Stomach (tissue), 9 donors: ENCODE measurements around the gene PLPPR3. TPM values are rescaled to one million over a fixed set of nuclear protein-coding genes. Genes with fewer than 3 reads are reported as not detected.
"Not testable (repeated sequence)": the region's sequence is repeated elsewhere in the genome, so short reads cannot be mapped to it uniquely, and the experiment has no call there.

Source experiments
- DNase-seq, 2 donors: peaks; one replicate each; pipeline versions ENCODE4 v3.0.0 to v3.0.0-alpha.2; 2013 to 2019
- H3K27ac ChIP-seq, 5 donors: fragments of 200-600 bp in 4 of 5; sonication (generic) in 4 of 5; one replicate each; pipeline ENCODE4 v1.5.1; 2013 to 2019; ENCODE audit warnings: mild to moderate bottlenecking in 1 of 5, moderate library complexity in 1 of 5
- H3K27me3 ChIP-seq, 3 donors: fragments of 200-600 bp; sonication (generic); one replicate each; pipeline ENCODE4 v1.5.1; 2017 to 2019; ENCODE audit warnings: mixed run types in 1 of 3
- H3K36me3 ChIP-seq, 4 donors: fragments of 200-600 bp; sonication (generic); 1 replicate in 3 of 4; 2 replicates in 1 of 4; pipeline ENCODE4 v1.5.1; 2016 to 2019
- H3K4me1 ChIP-seq, 4 donors: fragments of 200-600 bp; sonication (generic); one replicate each; pipeline ENCODE4 v1.5.1; 2016 to 2019
- H3K4me3 ChIP-seq, 4 donors: fragments of 200-600 bp; sonication (generic) in 3 of 4; one replicate each; pipeline ENCODE4 v1.5.1; 2016 to 2019; ENCODE audit warnings: mild to moderate bottlenecking in 1 of 4
- H3K9me3 ChIP-seq, 4 donors: fragments of 200-600 bp; sonication (generic); one replicate each; pipeline ENCODE4 v1.5.1; 2016 to 2019
- EP300 ChIP-seq: sonication (generic); formaldehyde crosslinking; IDR thresholded peaks from one replicate; pipeline ENCODE4 v1.6.1; 2017; ENCODE audit warnings: antibody characterized with exemption
- POLR2A ChIP-seq, 4 donors: fragments of 450-650 bp; IDR thresholded peaks; one replicate each; pipeline ENCODE4 v1.6.1; 2016; ENCODE audit warnings: antibody characterized with exemption in 4 of 4, control low read depth in 2 of 4, mild to moderate bottlenecking in 1 of 4, moderate library complexity in 1 of 4
- POLR2AphosphoS5 ChIP-seq, 3 donors: sonication (generic); formaldehyde crosslinking; IDR thresholded peaks; one replicate each; pipeline ENCODE4 v1.6.1; 2016; ENCODE audit warnings: antibody characterized with exemption in 3 of 3
- WGBS, 5 donors: extraction: QIAGEN DNeasy Blood & Tissue Kit in 3 of 5; methylation state at CpG; one replicate each; pipeline versions ENCODE4 v1.1.5 to v1.1.7; 2013 to 2018; 5-methylcytosine and 5-hydroxymethylcytosine counted together
- intact Hi-C: fragments of 100-400 bp; cut with DNase I; formaldehyde crosslinking; loops from one replicate; pipeline ENCODE4 v1.15.1; 2023; ENCODE audit warnings: low total_unique reads
- polyA plus RNA-seq, 3 donors: library from polyadenylated mRNA; stranded (reverse); fragments of 200-250 nt; gene quantifications; one replicate each; pipeline ENCODE4 v1.2.3, GENCODE V29; 2013
- total RNA-seq, 5 donors: library from RNA; depleted of rRNA; stranded (reverse); fragments of >200 nt; gene quantifications; one replicate each; pipeline versions ENCODE4 v1.1.0 to v1.2.3, GENCODE V29; 2014 to 2016
- TF ChIP-seq, protein P1 (sequence below), 7 experiments: fragments of 450-650 bp in 4 of 7; fragments of 200-600 bp in 3 of 7; sonication (generic) in 3 of 7; IDR thresholded peaks; one replicate each; pipeline ENCODE4 v1.5.1; 2016 to 2019; ENCODE audit warnings: antibody characterized with exemption in 7 of 7, control low read depth in 2 of 7, mild to moderate bottlenecking in 1 of 7
- donor health status: healthy with polysubstance abuse.
- donor health status: Bipolar disorder and iron deficiency.
- donor health status: healthy.

Gene PLPPR3
- total and polyA plus RNA-seq, 8 donors, result 0.46 to 0.55 TPM; not detected in 6

DNA sequence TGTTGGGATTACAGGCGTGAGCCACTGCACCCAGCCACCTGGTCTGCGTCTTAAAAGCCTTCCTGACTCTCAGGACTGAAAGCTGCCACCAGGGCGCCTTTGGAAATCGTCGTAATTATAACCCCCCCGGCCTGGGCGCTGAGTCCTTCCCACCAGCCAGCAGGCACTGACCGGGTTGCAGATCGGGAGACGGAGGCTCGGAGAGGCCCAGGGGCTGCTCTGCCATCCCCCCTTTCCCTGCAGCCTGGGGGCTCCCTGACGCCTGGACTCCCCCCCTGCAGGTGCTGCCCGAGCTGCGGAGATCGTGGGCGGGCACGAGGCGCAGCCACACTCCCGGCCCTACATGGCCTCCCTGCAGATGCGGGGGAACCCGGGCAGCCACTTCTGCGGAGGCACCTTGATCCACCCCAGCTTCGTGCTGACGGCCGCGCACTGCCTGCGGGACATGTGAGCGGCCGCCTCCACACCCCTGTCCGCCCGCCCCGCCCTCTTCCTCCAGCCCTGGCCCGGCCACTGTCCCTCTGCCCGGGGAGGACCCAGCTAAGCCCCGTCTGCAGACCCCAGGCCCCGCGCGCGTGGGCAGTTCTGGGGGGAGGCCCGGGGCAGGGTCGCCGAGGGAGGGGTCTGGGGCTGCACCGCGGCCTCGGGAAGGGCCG, 21.6 kb upstream of the PLPPR3 start:
- peaks cover 5 to 95% (median 60%) of the 10 kb centered on the region in 3 donors for H3K27me3 ChIP-seq
- peak; percentile 58 to 63 for DNase-seq
- TF ChIP-seq, protein P1, sequence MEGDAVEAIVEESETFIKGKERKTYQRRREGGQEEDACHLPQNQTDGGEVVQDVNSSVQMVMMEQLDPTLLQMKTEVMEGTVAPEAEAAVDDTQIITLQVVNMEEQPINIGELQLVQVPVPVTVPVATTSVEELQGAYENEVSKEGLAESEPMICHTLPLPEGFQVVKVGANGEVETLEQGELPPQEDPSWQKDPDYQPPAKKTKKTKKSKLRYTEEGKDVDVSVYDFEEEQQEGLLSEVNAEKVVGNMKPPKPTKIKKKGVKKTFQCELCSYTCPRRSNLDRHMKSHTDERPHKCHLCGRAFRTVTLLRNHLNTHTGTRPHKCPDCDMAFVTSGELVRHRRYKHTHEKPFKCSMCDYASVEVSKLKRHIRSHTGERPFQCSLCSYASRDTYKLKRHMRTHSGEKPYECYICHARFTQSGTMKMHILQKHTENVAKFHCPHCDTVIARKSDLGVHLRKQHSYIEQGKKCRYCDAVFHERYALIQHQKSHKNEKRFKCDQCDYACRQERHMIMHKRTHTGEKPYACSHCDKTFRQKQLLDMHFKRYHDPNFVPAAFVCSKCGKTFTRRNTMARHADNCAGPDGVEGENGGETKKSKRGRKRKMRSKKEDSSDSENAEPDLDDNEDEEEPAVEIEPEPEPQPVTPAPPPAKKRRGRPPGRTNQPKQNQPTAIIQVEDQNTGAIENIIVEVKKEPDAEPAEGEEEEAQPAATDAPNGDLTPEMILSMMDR (IDR thresholded peaks at IDR 0.05), result peak in 1 of 7 experiments; percentile 15
- no peak for TF ChIP-seq POLR2A (IDR thresholded peaks at IDR 0.05)
- no peak overlapping the region for H3K27ac ChIP-seq
- intact Hi-C loops, result no loop called here
- WGBS, 5 donors, result 4 to 12% (median 7%) methylated on average over 7 to 46 of the region's 46 CpGs
- H3K4me1 ChIP-seq, result peaks cover 10 to 29% (median 18%) of the 10 kb centered on the region in 4 donors
- H3K36me3 ChIP-seq, result no peaks in the 10 kb centered on the region
- H3K9me3 ChIP-seq, result no peaks in the 10 kb centered on the region
- H3K4me3 ChIP-seq, result peak overlapping the region in 3 of 4 donors; percentile 22 to 34 (median 26)

DNA sequence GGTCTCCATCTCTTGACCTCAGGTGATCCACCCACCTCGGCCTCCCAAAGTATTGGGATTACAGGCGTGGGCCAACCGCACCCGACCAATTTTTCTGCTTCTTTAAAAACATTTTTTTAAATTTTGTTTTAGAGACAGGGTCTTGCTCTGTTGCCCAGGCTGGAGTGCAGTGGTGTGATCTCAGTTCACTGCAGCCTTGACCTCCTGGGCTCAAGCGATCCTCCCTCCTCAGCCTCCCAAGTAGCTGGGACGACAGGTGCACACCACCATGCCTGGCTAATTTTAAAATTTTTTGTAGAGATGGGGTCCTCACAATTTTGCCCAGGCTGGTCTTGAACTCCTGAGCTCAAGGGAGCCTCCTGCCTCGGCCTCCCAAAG, 21.0 kb upstream of the PLPPR3 start:
- Histone ChIP-seq H3K27me3 (peaks cover 5 to 90% (median 54%) of the 10 kb centered on the region in 3 donors), H3K4me1 (peaks cover 10 to 26% (median 18%) of the 10 kb centered on the region in 4 donors)
- H3K36me3 ChIP-seq, H3K9me3 ChIP-seq, H3K4me3 ChIP-seq, DNase-seq, intact Hi-C loops, H3K27ac ChIP-seq: not testable (repeated sequence)
- 71 to 84% (median 81%) methylated on average over 7 of the region's 7 CpGs for WGBS, 5 donors

DNA sequence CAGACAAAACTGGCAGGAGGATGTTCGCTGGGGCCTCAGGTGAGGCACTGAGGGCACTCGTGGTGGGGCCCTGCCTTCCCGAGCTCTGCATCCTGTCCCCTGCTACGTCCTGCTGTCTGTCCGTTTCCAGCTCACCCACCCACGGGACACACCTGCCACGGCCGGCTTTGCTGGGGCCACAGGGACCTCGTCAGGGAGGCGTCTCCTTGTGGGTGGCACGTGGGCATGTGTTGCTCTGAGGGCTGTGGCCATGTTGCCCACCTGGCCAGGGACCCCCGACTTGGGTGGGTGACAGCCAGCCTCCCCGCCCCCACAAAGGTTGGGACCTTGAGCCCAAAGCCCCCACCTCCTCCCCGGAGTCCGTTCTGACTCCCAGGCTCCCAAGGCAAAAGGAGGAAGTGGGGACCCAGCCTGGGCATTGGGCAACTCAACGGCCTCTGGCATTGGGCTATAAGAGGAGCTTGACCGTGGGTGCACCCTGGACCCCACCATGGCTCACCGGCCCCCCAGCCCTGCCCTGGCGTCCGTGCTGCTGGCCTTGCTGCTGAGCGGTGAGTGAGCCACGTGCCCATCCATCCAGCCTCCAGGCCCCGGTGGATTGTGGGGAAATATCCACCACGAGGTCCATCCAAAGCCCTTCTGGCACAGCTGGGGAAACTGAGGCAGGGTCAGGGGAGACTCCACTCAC, 18.9 kb upstream of the PLPPR3 start, which contains the start of gene PRTN3:
TSS of gene PRTN3 (plus strand) at position 481 of the 688 bp plus-strand sequence. CDS start at position 491, 10 bp downstream.
- no peak for DNase-seq
- Histone ChIP-seq H3K4me3 (no peak within 1 kb of the TSS), H3K27ac (no peak within 1 kb of the TSS), H3K36me3 (no peaks in the 10 kb centered on the region), H3K9me3 (no peaks in the 10 kb centered on the region), H3K4me1 (peaks cover 10 to 22% (median 14%) of the 10 kb centered on the region in 4 donors), H3K27me3 (peaks cover 5 to 85% (median 55%) of the 10 kb centered on the region in 3 donors)
- WGBS, 5 donors, result 61 to 66% (median 61%) methylated on average over 12 to 24 of the region's 24 CpGs
- intact Hi-C loops, result no loop called here
- TF ChIP-seq EP300 (no peak), POLR2AphosphoS5 (IDR thresholded peaks at IDR 0.05) (no peak), POLR2A (IDR thresholded peaks at IDR 0.05) (no peak)
- TF ChIP-seq, protein P1 (IDR thresholded peaks at IDR 0.05), result no peak

DNA sequence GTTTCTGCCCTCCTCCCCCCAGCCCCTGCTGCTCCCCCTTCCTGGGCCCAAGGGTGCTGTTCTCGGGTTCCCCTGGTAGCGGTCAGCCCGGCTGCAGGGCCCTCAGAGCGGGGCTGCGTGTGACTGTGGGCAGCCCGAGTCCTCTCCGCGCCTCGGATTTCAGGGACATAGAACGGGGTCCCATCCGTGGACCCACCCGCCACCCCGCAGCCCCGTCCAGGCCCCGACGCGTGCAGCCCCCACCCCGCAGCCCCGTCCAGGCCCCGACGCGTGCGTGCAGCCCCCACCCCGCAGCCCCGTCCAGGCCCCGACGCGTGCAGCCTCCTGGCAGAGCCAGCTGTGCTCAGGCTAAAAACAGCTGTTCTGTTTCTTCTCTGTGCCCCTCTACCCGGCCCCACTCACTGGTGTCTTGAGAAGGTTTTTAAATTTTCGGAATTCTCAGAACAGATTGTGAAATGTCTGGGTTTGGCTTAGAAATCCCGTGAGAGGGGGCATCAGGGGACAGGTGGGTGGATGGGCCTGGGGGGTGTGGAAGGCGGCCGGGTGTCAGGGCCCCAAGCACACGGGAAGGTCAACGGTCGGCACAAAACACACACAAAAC, 13.6 kb upstream of the PLPPR3 start:
- peaks cover 0 to 82% (median 48%) of the 10 kb centered on the region in 3 donors for H3K27me3 ChIP-seq
- no peaks in the 10 kb centered on the region for H3K4me1 ChIP-seq
- DNase-seq, result no peak
- no peaks in the 10 kb centered on the region for H3K9me3 ChIP-seq
- no peak overlapping the region for H3K27ac ChIP-seq
- intact Hi-C loops, result no loop called here
- H3K36me3 ChIP-seq, result no peaks in the 10 kb centered on the region
- H3K4me3 ChIP-seq, result no peak overlapping the region
- 59 to 72% (median 66%) methylated on average over 29 to 36 of the region's 36 CpGs for WGBS, 5 donors
- no peak for TF ChIP-seq EP300
- no peak for TF ChIP-seq POLR2A (IDR thresholded peaks at IDR 0.05)
- no peak for TF ChIP-seq POLR2AphosphoS5 (IDR thresholded peaks at IDR 0.05)
- TF ChIP-seq, protein P1 (IDR thresholded peaks at IDR 0.05), result no peak
